IPS-20b (cell line): ENCODE data around the gene MIS18A.

Experiments
- H3K27ac ChIP-seq: one replicate; pipeline ENCODE4 v1.5.1; 2013; ENCODE audit warnings: low read length
- H3K27me3 ChIP-seq: 2 replicates; pipeline ENCODE4 v1.6.1; 2013; ENCODE audit warnings: mild to moderate bottlenecking, low read length, inconsistent platforms; ENCODE audit not compliant: insufficient read depth
- H3K36me3 ChIP-seq: 2 replicates; pipeline ENCODE4 v1.6.1; 2013; ENCODE audit warnings: low read depth, mild to moderate bottlenecking, inconsistent platforms, low read length, moderate library complexity; ENCODE audit not compliant: insufficient read depth
- H3K4me1 ChIP-seq: 2 replicates; pipeline ENCODE4 v1.6.1; 2013; ENCODE audit warnings: mild to moderate bottlenecking, control low read depth, inconsistent platforms, low read length, moderate library complexity; ENCODE audit not compliant: insufficient read depth
- H3K4me3 ChIP-seq: 2 replicates; pipeline ENCODE4 v1.5.1; 2013; ENCODE audit warnings: mild to moderate bottlenecking, low read length, inconsistent platforms
- H3K9ac ChIP-seq: 2 replicates; pipeline ENCODE4 v1.6.1; 2013; ENCODE audit warnings: low read depth, mild to moderate bottlenecking, inconsistent platforms, low read length, moderate library complexity
- H3K9me3 ChIP-seq: 2 replicates; pipeline ENCODE4 v1.6.1; 2013; ENCODE audit warnings: mild to moderate bottlenecking, low read depth, low read length, inconsistent platforms; ENCODE audit not compliant: insufficient read depth

Gene MIS18A

GRCh38 chr21:32278518-32279376 is at the start of gene MIS18A:
MIS18A (minus strand) TSS chr21:32279049; CDS start chr21:32279014, 35 bp downstream.
- no peaks in the 10 kb centered on the region for H3K9me3 ChIP-seq
- peaks cover 10% of the 10 kb centered on the region for H3K36me3 ChIP-seq
- no peak within 1 kb of the TSS for H3K27ac ChIP-seq
- peak within 1 kb of the TSS; percentile 75 for H3K9ac ChIP-seq
- peaks cover 4% of the 10 kb centered on the region; the same call in 1 of the 2 replicates for H3K4me1 ChIP-seq
- H3K4me3 ChIP-seq, result peak within 1 kb of the TSS; percentile 75
- H3K27me3 ChIP-seq, result no peaks in the 10 kb centered on the region

GRCh38 chr21:32328595-32328994 is 49.7 kb upstream of the MIS18A start:
- no peak overlapping the region for H3K27ac ChIP-seq
- H3K27me3 ChIP-seq, result no peaks in the 10 kb centered on the region
- H3K9me3 ChIP-seq, result no peaks in the 10 kb centered on the region
- H3K4me3 ChIP-seq, result no peak overlapping the region
- peaks cover 97% of the 10 kb centered on the region for H3K36me3 ChIP-seq
- no peak overlapping the region for H3K9ac ChIP-seq
- peaks cover 15% of the 10 kb centered on the region; the same call in 1 of the 2 replicates for H3K4me1 ChIP-seq

- no peaks in the 10 kb centered on the region for H3K27me3 ChIP-seq
- peaks cover 99% of the 10 kb centered on the region for H3K36me3 ChIP-seq
Measured at GRCh38 chr21:32325706-32326105, 46.9 kb upstream of the MIS18A start.

GRCh38 chr21:32322676-32323075 is 43.8 kb upstream of the MIS18A start:
- H3K27me3 ChIP-seq, result no peaks in the 10 kb centered on the region
- no peak overlapping the region for H3K27ac ChIP-seq
- no peaks in the 10 kb centered on the region for H3K9me3 ChIP-seq
- H3K4me3 ChIP-seq, result no peak overlapping the region
- H3K36me3 ChIP-seq, result peaks cover 100% of the 10 kb centered on the region
- H3K4me1 ChIP-seq, result no peaks in the 10 kb centered on the region
- no peak overlapping the region for H3K9ac ChIP-seq

More at GRCh38 chr21:32325706-32326105, 46.9 kb upstream of the MIS18A start:
- Histone ChIP-seq H3K4me1 (peaks cover 3% of the 10 kb centered on the region; the same call in 1 of the 2 replicates), H3K9ac (no peak overlapping the region), H3K9me3 (no peaks in the 10 kb centered on the region), H3K4me3 (no peak overlapping the region), H3K27ac (no peak overlapping the region)

GRCh38 chr21:32322103-32322502 is 43.3 kb upstream of the MIS18A start:
- H3K36me3 ChIP-seq, result peaks cover 100% of the 10 kb centered on the region
- H3K4me3 ChIP-seq, result no peak overlapping the region
- H3K27me3 ChIP-seq, result no peaks in the 10 kb centered on the region
- H3K4me1 ChIP-seq, result no peaks in the 10 kb centered on the region
- H3K9me3 ChIP-seq, result no peaks in the 10 kb centered on the region
- H3K27ac ChIP-seq, result no peak overlapping the region
- no peak overlapping the region for H3K9ac ChIP-seq

GRCh38 chr21:32321480-32321879 is 42.6 kb upstream of the MIS18A start:
- Histone ChIP-seq H3K4me3 (no peak overlapping the region), H3K9me3 (no peaks in the 10 kb centered on the region), H3K27ac (no peak overlapping the region), H3K27me3 (no peaks in the 10 kb centered on the region), H3K4me1 (no peaks in the 10 kb centered on the region), H3K9ac (no peak overlapping the region), H3K36me3 (peaks cover 100% of the 10 kb centered on the region)

GRCh38 chr21:32320726-32321125 is 41.9 kb upstream of the MIS18A start:
- H3K4me3 ChIP-seq, result no peak overlapping the region
- H3K36me3 ChIP-seq, result peaks cover 100% of the 10 kb centered on the region
- no peaks in the 10 kb centered on the region for H3K9me3 ChIP-seq
- no peak overlapping the region for H3K27ac ChIP-seq
- H3K4me1 ChIP-seq, result no peaks in the 10 kb centered on the region
- H3K9ac ChIP-seq, result no peak overlapping the region
- H3K27me3 ChIP-seq, result no peaks in the 10 kb centered on the region

- peaks cover 99% of the 10 kb centered on the region for H3K36me3 ChIP-seq
- no peak overlapping the region for H3K9ac ChIP-seq
- H3K4me1 ChIP-seq, result no peaks in the 10 kb centered on the region
- no peak overlapping the region for H3K4me3 ChIP-seq
- H3K27me3 ChIP-seq, result no peaks in the 10 kb centered on the region
- no peak overlapping the region for H3K27ac ChIP-seq
- no peaks in the 10 kb centered on the region for H3K9me3 ChIP-seq
Measured at GRCh38 chr21:32320059-32320458, 41.2 kb upstream of the MIS18A start.

- H3K9me3 ChIP-seq, result no peaks in the 10 kb centered on the region
- peaks cover 99% of the 10 kb centered on the region for H3K36me3 ChIP-seq
- H3K9ac ChIP-seq, result no peak overlapping the region
Measured at GRCh38 chr21:32319012-32319411, 40.2 kb upstream of the MIS18A start.

GRCh38 chr21:32317726-32318125 is 38.9 kb upstream of the MIS18A start:
- H3K4me1 ChIP-seq, result no peaks in the 10 kb centered on the region
- H3K9me3 ChIP-seq, result no peaks in the 10 kb centered on the region
- no peaks in the 10 kb centered on the region for H3K27me3 ChIP-seq
- no peak overlapping the region for H3K9ac ChIP-seq
- peaks cover 99% of the 10 kb centered on the region for H3K36me3 ChIP-seq
- no peak overlapping the region for H3K4me3 ChIP-seq
- H3K27ac ChIP-seq, result no peak overlapping the region

More at GRCh38 chr21:32319012-32319411, 40.2 kb upstream of the MIS18A start:
- H3K27ac ChIP-seq, result no peak overlapping the region
- H3K4me3 ChIP-seq, result no peak overlapping the region
- no peaks in the 10 kb centered on the region for H3K4me1 ChIP-seq
- no peaks in the 10 kb centered on the region for H3K27me3 ChIP-seq

GRCh38 chr21:32316361-32317215 is 37.7 kb upstream of the MIS18A start:
- Histone ChIP-seq H3K4me1 (no peaks in the 10 kb centered on the region), H3K9ac (no peak overlapping the region), H3K27ac (no peak overlapping the region), H3K9me3 (no peaks in the 10 kb centered on the region), H3K36me3 (peaks cover 98% of the 10 kb centered on the region), H3K4me3 (no peak overlapping the region), H3K27me3 (no peaks in the 10 kb centered on the region)
